ENCODE results near the gene SHC3. TPM values are rescaled to one million over a fixed set of nuclear protein-coding genes. Genes with fewer than 3 reads are reported as not detected.

SHC3 gene
- total RNA-seq, 4 donors from 2014 or later, result 0.38 to 9.3 (median 4.4) TPM

DNA sequence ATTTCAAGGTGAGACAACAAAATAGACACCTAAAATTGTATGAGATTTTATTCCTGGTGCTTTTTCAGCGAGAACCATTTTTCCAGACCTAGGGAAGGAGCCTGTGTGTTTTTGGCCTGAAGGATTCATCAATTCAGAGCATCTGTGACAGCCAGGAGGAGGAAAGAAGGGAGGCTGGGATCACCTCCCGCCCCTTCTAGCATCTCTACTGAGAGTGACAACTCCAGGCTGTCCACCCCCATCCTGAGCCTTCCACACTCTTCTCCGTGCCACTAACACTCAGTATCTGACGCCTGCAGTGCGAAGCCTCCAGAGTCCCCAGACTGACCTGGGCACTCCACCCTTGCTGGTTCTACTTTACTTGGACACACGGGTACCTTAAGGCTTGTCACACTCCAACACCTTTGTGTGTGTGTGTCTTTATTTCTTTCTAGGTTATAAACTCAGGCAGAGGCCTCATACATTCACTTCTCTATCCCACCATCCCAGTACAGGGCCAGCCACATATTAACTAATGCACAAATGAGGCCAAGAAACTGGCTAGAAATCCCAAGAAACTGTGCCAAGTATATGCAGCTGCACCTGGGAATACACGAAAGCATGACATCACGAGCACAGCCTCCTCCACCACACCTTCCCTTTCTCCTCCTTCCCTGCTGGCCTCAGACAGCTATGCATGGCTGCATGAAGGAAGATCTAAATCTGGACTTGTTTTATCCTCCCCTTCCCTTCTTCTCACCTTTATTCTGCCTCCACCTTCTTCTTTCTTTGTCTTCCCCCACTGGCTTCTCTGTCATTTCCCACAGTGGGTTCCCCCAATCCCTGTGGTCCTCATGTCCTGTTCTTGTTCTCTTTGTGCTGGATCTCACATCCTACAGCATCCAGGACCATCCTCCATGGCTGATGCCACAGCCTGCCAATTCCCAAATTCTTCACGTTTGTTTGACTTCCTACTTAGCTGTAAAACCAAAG lies 171.3 kb downstream of the SHC3 start:
- Histone ChIP-seq H3K9me3 (no peaks in the 10 kb centered on the region), H3K27ac (no peak overlapping the region), H3K36me3 (no peaks in the 10 kb centered on the region), H3K27me3 (no peaks in the 10 kb centered on the region), H3K4me3 (no peak overlapping the region), H3K4me1 (no peaks in the 10 kb centered on the region)
- no peak for DNase-seq
- intact Hi-C loops (cut with DNase I), result loop anchor here (10.0 kb wide), 1 partner anchor 268 kb away; no protein-coding TSS in a partner anchor
- TF ChIP-seq, protein P1, sequence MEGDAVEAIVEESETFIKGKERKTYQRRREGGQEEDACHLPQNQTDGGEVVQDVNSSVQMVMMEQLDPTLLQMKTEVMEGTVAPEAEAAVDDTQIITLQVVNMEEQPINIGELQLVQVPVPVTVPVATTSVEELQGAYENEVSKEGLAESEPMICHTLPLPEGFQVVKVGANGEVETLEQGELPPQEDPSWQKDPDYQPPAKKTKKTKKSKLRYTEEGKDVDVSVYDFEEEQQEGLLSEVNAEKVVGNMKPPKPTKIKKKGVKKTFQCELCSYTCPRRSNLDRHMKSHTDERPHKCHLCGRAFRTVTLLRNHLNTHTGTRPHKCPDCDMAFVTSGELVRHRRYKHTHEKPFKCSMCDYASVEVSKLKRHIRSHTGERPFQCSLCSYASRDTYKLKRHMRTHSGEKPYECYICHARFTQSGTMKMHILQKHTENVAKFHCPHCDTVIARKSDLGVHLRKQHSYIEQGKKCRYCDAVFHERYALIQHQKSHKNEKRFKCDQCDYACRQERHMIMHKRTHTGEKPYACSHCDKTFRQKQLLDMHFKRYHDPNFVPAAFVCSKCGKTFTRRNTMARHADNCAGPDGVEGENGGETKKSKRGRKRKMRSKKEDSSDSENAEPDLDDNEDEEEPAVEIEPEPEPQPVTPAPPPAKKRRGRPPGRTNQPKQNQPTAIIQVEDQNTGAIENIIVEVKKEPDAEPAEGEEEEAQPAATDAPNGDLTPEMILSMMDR (IDR thresholded peaks at IDR 0.05), result no peak
- no peak for TF ChIP-seq POLR2A (IDR thresholded peaks at IDR 0.05)
- 47 to 60% methylated on average over 8 of the region's 9 CpGs for WGBS, 2 donors

DNA sequence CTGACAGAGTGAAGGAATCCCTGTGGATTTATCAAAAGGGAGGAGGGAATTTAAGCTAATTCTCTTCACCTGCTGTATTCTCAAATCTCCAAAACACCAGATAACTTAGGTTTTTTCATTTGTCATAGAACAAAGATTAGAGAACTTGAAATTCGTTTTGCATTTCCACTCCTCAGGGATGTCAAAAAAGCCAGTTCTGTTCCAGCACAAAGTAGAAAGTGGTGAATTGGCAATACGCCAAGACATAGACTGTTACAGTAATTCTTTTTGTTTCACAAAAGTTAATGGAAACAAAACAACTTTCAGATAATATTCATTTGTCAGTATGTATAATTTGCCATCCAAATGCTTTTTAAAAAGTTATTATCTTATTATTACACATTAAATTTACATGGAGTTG lies 172.4 kb downstream of the SHC3 start:
- H3K4me3 ChIP-seq, result no peak overlapping the region
- H3K27ac ChIP-seq, result no peak overlapping the region
- TF ChIP-seq, protein P1 (IDR thresholded peaks at IDR 0.05), result no peak
- no peak for TF ChIP-seq POLR2A (IDR thresholded peaks at IDR 0.05)
- 8 to 16% methylated on average over 2 of the region's 2 CpGs for WGBS, 2 donors
- H3K4me1 ChIP-seq, result peaks cover 0 to 6% (median under 1%) of the 10 kb centered on the region in 3 donors
- no peaks in the 10 kb centered on the region for H3K9me3 ChIP-seq
- no peak for DNase-seq
- no peaks in the 10 kb centered on the region for H3K36me3 ChIP-seq
- peaks cover 0 to 9% (median 0%) of the 10 kb centered on the region in 4 donors for H3K27me3 ChIP-seq
- intact Hi-C loops (cut with DNase I), result loop anchor here (10.0 kb wide), 1 partner anchor 269 kb away; no protein-coding TSS in a partner anchor

DNA sequence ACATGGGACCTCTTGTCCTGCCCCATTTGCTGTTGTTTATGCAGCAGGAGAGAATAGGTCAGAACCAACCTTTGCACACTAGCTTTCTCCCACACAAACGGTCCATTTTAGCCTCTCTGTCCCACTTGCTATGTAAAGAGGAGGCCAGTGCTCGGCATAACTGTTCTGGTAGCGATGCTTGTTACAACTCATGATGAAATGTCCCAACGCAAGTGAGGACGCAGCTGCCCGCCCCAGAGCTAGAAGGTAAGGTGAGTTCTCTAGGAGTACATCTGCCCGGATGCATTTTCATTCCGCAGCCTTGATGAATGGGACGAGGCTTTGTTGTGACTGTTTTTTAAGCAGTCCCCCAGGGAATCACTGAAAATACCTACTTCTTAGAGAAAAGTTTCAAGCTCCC lies 173.3 kb downstream of the SHC3 start:
- Histone ChIP-seq H3K4me3 (no peak overlapping the region), H3K27me3 (peaks cover 0 to 11% (median 0%) of the 10 kb centered on the region in 4 donors), H3K4me1 (peaks cover 6 to 15% (median 10%) of the 10 kb centered on the region in 3 donors), H3K9me3 (no peaks in the 10 kb centered on the region), H3K27ac (no peak overlapping the region), H3K36me3 (no peaks in the 10 kb centered on the region)
- 83 to 94% methylated on average over 3 to 9 of the region's 9 CpGs for WGBS, 2 donors
- no peak for TF ChIP-seq POLR2A (IDR thresholded peaks at IDR 0.05)
- TF ChIP-seq, protein P1 (IDR thresholded peaks at IDR 0.05), result no peak
- DNase-seq, result no peak
- intact Hi-C loops (cut with DNase I), result loop anchor here (10.0 kb wide), 1 partner anchor 269 kb away; no protein-coding TSS in a partner anchor

DNA sequence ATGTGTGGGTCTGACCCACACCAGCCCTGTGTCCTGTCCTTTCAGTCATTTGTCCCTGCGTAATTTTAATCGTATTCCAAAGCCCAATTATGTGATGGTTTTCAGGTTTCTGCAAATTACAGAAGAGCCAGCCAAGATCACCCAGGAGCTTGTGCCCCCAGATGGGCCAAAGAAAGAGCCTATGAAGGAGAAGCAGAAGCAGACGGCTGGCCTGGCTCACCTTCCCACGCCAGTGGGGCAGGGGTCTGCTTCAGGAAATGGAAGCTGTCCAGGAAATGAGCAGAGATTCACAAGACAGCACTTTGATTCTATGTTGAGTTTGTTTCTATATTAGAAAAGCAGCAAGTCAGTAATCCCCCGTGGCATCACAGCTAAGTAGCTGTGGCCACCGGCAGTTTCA lies 175.6 kb downstream of the SHC3 start:
- WGBS, 2 donors, result 65 to 83% methylated on average over 5 to 6 of the region's 6 CpGs
- no peak for DNase-seq
- Histone ChIP-seq H3K4me1 (peaks cover 14 to 37% (median 16%) of the 10 kb centered on the region in 3 donors), H3K27me3 (peaks cover 0 to 11% (median 0%) of the 10 kb centered on the region in 4 donors), H3K36me3 (no peaks in the 10 kb centered on the region), H3K4me3 (no peak overlapping the region), H3K27ac (no peak overlapping the region), H3K9me3 (no peaks in the 10 kb centered on the region)
- TF ChIP-seq POLR2A (IDR thresholded peaks at IDR 0.05), result no peak
- TF ChIP-seq, protein P1 (IDR thresholded peaks at IDR 0.05), result no peak
- intact Hi-C loops (cut with DNase I), result loop anchor here (5.0 to 10.0 kb wide), 2 partner anchors 272 to 411 kb away; no protein-coding TSS in a partner anchor

All from esophagus squamous epithelium (tissue), 5 donors.